Smooth muscle cell (in vitro differentiated cells): Measurements from ENCODE around the gene GRHPR. TPM values are rescaled to one million over a fixed set of nuclear protein-coding genes. Genes with fewer than 3 reads are reported as not detected.

Experiments used
- DNase-seq: peaks from one replicate; lab custom pipeline; 2025; ENCODE audit not compliant: unreplicated experiment; lab: John Stamatoyannopoulos, UW
- H2AFZ ChIP-seq: fragments of 200-600 bp; sonication (generic); 2 replicates; pipeline ENCODE4 v1.6.0; 2016; ENCODE audit warnings: antibody characterized with exemption, low read depth, mild to moderate bottlenecking
- H3F3A ChIP-seq: fragments of 200-600 bp; sonication (generic); 2 replicates; pipeline ENCODE4 v1.6.0; 2017; ENCODE audit warnings: antibody characterized with exemption, low read depth
- H3K27ac ChIP-seq: fragments of 200-600 bp; sonication (generic); 2 replicates; pipeline ENCODE4 v1.5.1; 2016; ENCODE audit warnings: low read depth, mild to moderate bottlenecking
- H3K27me3 ChIP-seq: fragments of 200-600 bp; sonication (generic); 2 replicates; pipeline ENCODE4 v1.6.1; 2016; ENCODE audit warnings: low read depth, mild to moderate bottlenecking
- H3K36me3 ChIP-seq: fragments of 200-600 bp; sonication (generic); 2 replicates; pipeline ENCODE4 v1.5.1; 2016; ENCODE audit warnings: low read depth
- H3K4me1 ChIP-seq: fragments of 200-600 bp; sonication (generic); 2 replicates; pipeline ENCODE4 v1.5.1; 2016; ENCODE audit warnings: low read depth
- H3K4me2 ChIP-seq: fragments of 200-600 bp; sonication (generic); 2 replicates; pipeline ENCODE4 v1.6.0; 2016; ENCODE audit warnings: mild to moderate bottlenecking
- H3K4me3 ChIP-seq: fragments of 200-600 bp; sonication (generic); 2 replicates; pipeline ENCODE4 v1.5.1; 2016; ENCODE audit warnings: mild to moderate bottlenecking
- H3K79me2 ChIP-seq: fragments of 200-600 bp; sonication (generic); 2 replicates; pipeline ENCODE4 v1.6.0; 2016; ENCODE audit warnings: low read depth, mild to moderate bottlenecking
- H3K9ac ChIP-seq: fragments of 200-600 bp; sonication (generic); 2 replicates; pipeline ENCODE4 v1.6.0; 2016; ENCODE audit warnings: low read depth
- H3K9me3 ChIP-seq: fragments of 200-600 bp; sonication (generic); replicated peaks from 2 replicates; pipeline ENCODE4 v1.5.1; 2016; ENCODE audit warnings: low read depth
- H4K20me1 ChIP-seq: fragments of 200-600 bp; sonication (generic); 2 replicates; pipeline ENCODE4 v1.6.0; 2016; ENCODE audit warnings: low read depth
- CTCF ChIP-seq: fragments of 200-600 bp; sonication (generic); IDR thresholded peaks from 2 replicates; pipeline ENCODE4 v1.5.1; 2017; ENCODE audit warnings: borderline replicate concordance, mild to moderate bottlenecking, antibody characterized with exemption; ENCODE audit not compliant: insufficient read depth, poor library complexity, severe bottlenecking
- WGBS: methylation state at CpG from one replicate; pipeline ENCODE4 v1.1.7; 2016; ENCODE audit warnings: low lambda C conversion rate; 5-methylcytosine and 5-hydroxymethylcytosine counted together
- polyA plus RNA-seq: library from polyadenylated mRNA; unstranded; fragments of >200 nt; fragmentation: Nextera tagmentation; extraction: Ambion mirVana; gene quantifications from 2 replicates; pipeline ENCODE4 v1.2.1, GENCODE V29; 2016
- total RNA-seq: library from RNA; depleted of rRNA; stranded (reverse); fragments of >200 nt; gene quantifications from 2 replicates; pipeline ENCODE4 v1.2.3, GENCODE V29; 2014

GRHPR gene
- total and polyA plus RNA-seq, 2 experiments from 2014 or later: 89.3 to 128 TPM

GRCh38 chr9:37417252-37417803 is 5.2 kb upstream of the GRHPR start:
- no peaks in the 10 kb centered on the region for H3K9me3 ChIP-seq
- no peaks in the 10 kb centered on the region for H3K36me3 ChIP-seq
- H3K4me2 ChIP-seq: no peak overlapping the region
- no peak for DNase-seq
- H4K20me1 ChIP-seq: no peaks in the 10 kb centered on the region
- H3K9ac ChIP-seq: no peak overlapping the region
- H2AFZ ChIP-seq: no peak overlapping the region
- peaks cover 35% of the 10 kb centered on the region for H3K4me1 ChIP-seq
- no peaks in the 10 kb centered on the region for H3K27me3 ChIP-seq
- 94% methylated on average over 9 of the region's 9 CpGs for WGBS
- no peaks in the 10 kb centered on the region for H3K79me2 ChIP-seq
- H3K4me3 ChIP-seq: no peak overlapping the region
- no peaks in the 10 kb centered on the region for H3F3A ChIP-seq
- no peak for TF ChIP-seq CTCF
- no peak overlapping the region for H3K27ac ChIP-seq

GRCh38 chr9:37417857-37418618 is 4.5 kb upstream of the GRHPR start:
- Histone ChIP-seq H3K4me2 (no peak overlapping the region), H3K4me3 (no peak overlapping the region), H3K9ac (no peak overlapping the region), H3K27me3 (no peaks in the 10 kb centered on the region), H3K9me3 (no peaks in the 10 kb centered on the region), H4K20me1 (no peaks in the 10 kb centered on the region), H3K79me2 (peaks cover 6% of the 10 kb centered on the region), H3K36me3 (no peaks in the 10 kb centered on the region), H3K4me1 (peaks cover 28% of the 10 kb centered on the region), H3F3A (no peaks in the 10 kb centered on the region), H3K27ac (no peak overlapping the region), H2AFZ (no peak overlapping the region)
- WGBS: 85% methylated on average over 9 of the region's 9 CpGs
- DNase-seq: no peak
- no peak for TF ChIP-seq CTCF

GRCh38 chr9:37419204-37419603 is 3.3 kb upstream of the GRHPR start:
- Histone ChIP-seq H3F3A (no peaks in the 10 kb centered on the region), H3K36me3 (no peaks in the 10 kb centered on the region), H3K27me3 (no peaks in the 10 kb centered on the region), H3K79me2 (peaks cover 18% of the 10 kb centered on the region), H3K27ac (no peak overlapping the region), H3K4me1 (peaks cover 35% of the 10 kb centered on the region), H3K9ac (no peak overlapping the region), H3K4me2 (no peak overlapping the region), H4K20me1 (peaks cover 10% of the 10 kb centered on the region), H3K4me3 (no peak overlapping the region), H2AFZ (no peak overlapping the region), H3K9me3 (no peaks in the 10 kb centered on the region)
- no peak for TF ChIP-seq CTCF
- DNase-seq: no peak
- 96% methylated on average over 5 of the region's 5 CpGs for WGBS
